Measurements from ENCODE around the gene NR3C2. TPM values are rescaled to one million over a fixed set of nuclear protein-coding genes. Genes with fewer than 3 reads are reported as not detected.

Gene NR3C2
- total RNA-seq, 1 donor from 2014 or later: 31.4 TPM

- no peak overlapping the region for H3K27ac ChIP-seq
- peaks cover 13% of the 10 kb centered on the region for H3K4me1 ChIP-seq
- H3K36me3 ChIP-seq: no peaks in the 10 kb centered on the region
- intact Hi-C loops (cut with DNase I): no loop called here
- no peaks in the 10 kb centered on the region for H3K9me3 ChIP-seq
- TF ChIP-seq CTCF (IDR thresholded peaks at IDR 0.05): no peak
- no peak overlapping the region for H3K4me3 ChIP-seq
- DNase-seq (no peak), ATAC-seq (no peak)
- no peaks in the 10 kb centered on the region for H3K27me3 ChIP-seq (ENCODE audit: low read depth)
These were observed 15.6 kb downstream of the NR3C2 start for GRCh38 chr4:148426643-148427042.

- no peaks in the 10 kb centered on the region for H3K36me3 ChIP-seq
- ATAC-seq (no peak), DNase-seq (no peak)
- H3K4me3 ChIP-seq: no peak overlapping the region
- H3K27ac ChIP-seq: no peak overlapping the region
- intact Hi-C loops (cut with DNase I): no loop called here
- TF ChIP-seq CTCF (IDR thresholded peaks at IDR 0.05): no peak
- no peaks in the 10 kb centered on the region for H3K9me3 ChIP-seq
- peaks cover 2% of the 10 kb centered on the region for H3K4me1 ChIP-seq
- no peaks in the 10 kb centered on the region for H3K27me3 ChIP-seq (ENCODE audit: low read depth)
These were observed 16.7 kb downstream of the NR3C2 start for GRCh38 chr4:148425327-148426110.

GRCh38 chr4:148420397-148420796 lies 21.8 kb downstream of the NR3C2 start:
- ATAC-seq: no peak
- Histone ChIP-seq H3K27me3 (ENCODE audit: low read depth) (no peaks in the 10 kb centered on the region), H3K27ac (no peak overlapping the region), H3K4me1 (no peaks in the 10 kb centered on the region), H3K9me3 (no peaks in the 10 kb centered on the region), H3K36me3 (no peaks in the 10 kb centered on the region), H3K4me3 (no peak overlapping the region)
- no peak for DNase-seq
- intact Hi-C loops (cut with DNase I): no loop called here
- TF ChIP-seq CTCF (IDR thresholded peaks at IDR 0.05): no peak

GRCh38 chr4:148415500-148415899 lies 26.7 kb downstream of the NR3C2 start:
- DNase-seq (no peak), ATAC-seq (no peak)
- no peak overlapping the region for H3K4me3 ChIP-seq
- no peaks in the 10 kb centered on the region for H3K4me1 ChIP-seq
- no peaks in the 10 kb centered on the region for H3K9me3 ChIP-seq
- intact Hi-C loops (cut with DNase I): no loop called here
- no peak for TF ChIP-seq CTCF (IDR thresholded peaks at IDR 0.05)
- H3K36me3 ChIP-seq: no peaks in the 10 kb centered on the region
- H3K27ac ChIP-seq: no peak overlapping the region
- H3K27me3 ChIP-seq (ENCODE audit: low read depth): no peaks in the 10 kb centered on the region

GRCh38 chr4:148412460-148412994 lies 29.7 kb downstream of the NR3C2 start:
- Histone ChIP-seq H3K36me3 (no peaks in the 10 kb centered on the region), H3K9me3 (no peaks in the 10 kb centered on the region), H3K4me3 (no peak overlapping the region), H3K4me1 (no peaks in the 10 kb centered on the region), H3K27me3 (ENCODE audit: low read depth) (no peaks in the 10 kb centered on the region), H3K27ac (no peak overlapping the region)
- no peak for ATAC-seq
- intact Hi-C loops (cut with DNase I): no loop called here
- TF ChIP-seq CTCF (IDR thresholded peaks at IDR 0.05): no peak
- no peak for DNase-seq

All from lower lobe of right lung (tissue), 2 donors.